ENCODE results near the gene CYB561A3. TPM values are rescaled to one million over a fixed set of nuclear protein-coding genes. Genes with fewer than 3 reads are reported as not detected.

Gene CYB561A3
- total RNA-seq, 1 experiment from 2014 or later = 80.3 TPM

- Histone ChIP-seq H3K27ac (ENCODE audit: low read length) (no peak overlapping the region), H3K4me1 (ENCODE audit: control insufficient read depth, insufficient read depth, low read length) (no peaks in the 10 kb centered on the region), H3K27me3 (ENCODE audit: control insufficient read depth, insufficient read depth, low read length) (no peaks in the 10 kb centered on the region), H3K4me3 (ENCODE audit: low read depth in 2 of 2, low read length in 2 of 2) (no peak overlapping the region), H3K9me3 (ENCODE audit: control insufficient read depth, insufficient read depth, low read depth, low read length) (no peaks in the 10 kb centered on the region), H3K36me3 (ENCODE audit: control insufficient read depth, insufficient read depth, low read length) (peaks cover 48% of the 10 kb centered on the region)
- intact Hi-C loops (cut with micrococcal nuclease; ENCODE audit: unreplicated experiment) = no loop called here
- no TSS peak for BruUV-seq (replicated peaks)
- ChIA-PET CTCF (no interaction called here), POLR2A (no interaction called here)
- ATAC-seq (no peak), DNase-seq (ENCODE audit: low read depth, low spot score) (no peak)
- TF ChIP-seq REST (IDR thresholded peaks at IDR 0.05; ENCODE audit: insufficient read depth in 1 of 2, low read depth in 2 of 2, low read length in 1 of 2) (no peak), CTCF (IDR thresholded peaks at IDR 0.05) (no peak), SIN3A (IDR thresholded peaks at IDR 0.05; ENCODE audit: borderline replicate concordance, insufficient read depth, low read depth, low read length) (no peak), POLR2AphosphoS5 (IDR thresholded peaks at IDR 0.05; ENCODE audit: low read depth, low read length) (no peak), TCF7L2 (IDR thresholded peaks at IDR 0.05; ENCODE audit: low read depth, low read length) (no peak)
- in situ Hi-C loops (cut with HindIII; ENCODE audit: low pct_unique_long_range_greater_than_20kb, low sequenced_read_pairs) = no loop called here
Observed at GRCh38 chr11:61309141-61309540, 52.5 kb downstream of the CYB561A3 start.

- ChIA-PET CTCF (no interaction called here), POLR2A (no interaction called here)
- no peaks in the 10 kb centered on the region for H3K9me3 ChIP-seq (ENCODE audit: control insufficient read depth, insufficient read depth, low read depth, low read length)
- no peak overlapping the region for H3K27ac ChIP-seq (ENCODE audit: low read length)
- ATAC-seq (no peak), DNase-seq (ENCODE audit: low read depth, low spot score) (no peak)
- in situ Hi-C loops (cut with HindIII; ENCODE audit: low pct_unique_long_range_greater_than_20kb, low sequenced_read_pairs) = no loop called here
- intact Hi-C loops (cut with micrococcal nuclease; ENCODE audit: unreplicated experiment) = no loop called here
- no peaks in the 10 kb centered on the region for H3K4me1 ChIP-seq (ENCODE audit: control insufficient read depth, insufficient read depth, low read length)
- H3K4me3 ChIP-seq (ENCODE audit: low read depth in 2 of 2, low read length in 2 of 2) = no peak overlapping the region
- H3K36me3 ChIP-seq (ENCODE audit: control insufficient read depth, insufficient read depth, low read length) = peaks cover 42% of the 10 kb centered on the region
- no peaks in the 10 kb centered on the region for H3K27me3 ChIP-seq (ENCODE audit: control insufficient read depth, insufficient read depth, low read length)
- TF ChIP-seq POLR2AphosphoS5 (IDR thresholded peaks at IDR 0.05; ENCODE audit: low read depth, low read length) = no peak
- TF ChIP-seq REST (IDR thresholded peaks at IDR 0.05; ENCODE audit: insufficient read depth in 1 of 2, low read depth in 2 of 2, low read length in 1 of 2) = peak in 1 of 2 experiments; percentile 64; a peak in 1 of 4 replicates
- no peak for TF ChIP-seq TCF7L2 (IDR thresholded peaks at IDR 0.05; ENCODE audit: low read depth, low read length)
- BruUV-seq (replicated peaks) = no TSS peak
Observed at GRCh38 chr11:61307354-61307753, 54.3 kb downstream of the CYB561A3 start.
